ENCODE measurements around the gene IL2RA. TPM values are rescaled to one million over a fixed set of nuclear protein-coding genes. Genes with fewer than 3 reads are reported as not detected.

The IL2RA gene
- total and polyA plus RNA-seq, 9 of the 15 experiments (the other 6 are each of a cell fraction or from before 2014, with no cell fraction given), result 0.95 TPM; not detected in 8

DNA sequence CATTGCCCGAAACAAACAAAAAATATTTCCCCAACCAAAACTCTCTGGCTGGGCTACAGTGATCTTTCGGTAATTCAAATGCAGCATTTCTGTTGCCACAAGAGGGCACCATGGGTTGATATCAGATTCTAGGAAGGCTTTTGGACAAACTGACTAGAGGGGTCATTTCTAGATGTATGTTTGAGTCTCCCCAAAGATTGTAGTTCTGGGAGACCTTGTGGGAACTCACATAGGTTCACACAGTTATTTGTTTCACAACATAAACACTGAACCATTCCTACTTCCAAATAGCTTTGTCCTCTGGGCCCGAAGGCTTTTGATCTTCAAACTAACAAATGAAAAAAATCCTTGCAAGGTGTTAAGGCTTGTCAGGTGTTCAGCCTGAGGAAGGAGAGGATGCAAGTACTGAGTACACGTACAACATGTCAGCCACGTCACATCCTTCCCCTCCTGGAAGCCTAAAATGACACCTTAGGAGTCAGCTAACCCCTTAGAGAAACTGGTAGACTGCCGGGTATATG is 47.9 kb downstream of the IL2RA start (continued):
- TF ChIP-seq HMBOX1 (IDR thresholded peaks at IDR 0.05), result 0 out of 2 replicates have a peak, but pooled peaks have one; percentile 14
- TF ChIP-seq VEZF1 (CRISPR knock-in tag; IDR thresholded peaks at IDR 0.05), result no peak
- TF ChIP-seq AFF1 (IDR thresholded peaks at IDR 0.05; ENCODE audit: low read depth in 1 of 2, partially characterized antibody in 2 of 2), result no peak
- TF ChIP-seq, protein P1, sequence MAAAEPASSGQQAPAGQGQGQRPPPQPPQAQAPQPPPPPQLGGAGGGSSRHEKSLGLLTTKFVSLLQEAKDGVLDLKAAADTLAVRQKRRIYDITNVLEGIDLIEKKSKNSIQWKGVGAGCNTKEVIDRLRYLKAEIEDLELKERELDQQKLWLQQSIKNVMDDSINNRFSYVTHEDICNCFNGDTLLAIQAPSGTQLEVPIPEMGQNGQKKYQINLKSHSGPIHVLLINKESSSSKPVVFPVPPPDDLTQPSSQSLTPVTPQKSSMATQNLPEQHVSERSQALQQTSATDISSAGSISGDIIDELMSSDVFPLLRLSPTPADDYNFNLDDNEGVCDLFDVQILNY (CRISPR knock-in tag; IDR thresholded peaks at IDR 0.05), result no peak
- no peak for TF ChIP-seq NR3C1 (CRISPR knock-in tag; IDR thresholded peaks at IDR 0.05)
- TF ChIP-seq MAZ (CRISPR knock-in tag; conservative IDR thresholded peaks at IDR 0.05 in 1 of 2, IDR thresholded peaks at IDR 0.05 in 1 of 2), result no peak
- TF ChIP-seq, protein P2, sequence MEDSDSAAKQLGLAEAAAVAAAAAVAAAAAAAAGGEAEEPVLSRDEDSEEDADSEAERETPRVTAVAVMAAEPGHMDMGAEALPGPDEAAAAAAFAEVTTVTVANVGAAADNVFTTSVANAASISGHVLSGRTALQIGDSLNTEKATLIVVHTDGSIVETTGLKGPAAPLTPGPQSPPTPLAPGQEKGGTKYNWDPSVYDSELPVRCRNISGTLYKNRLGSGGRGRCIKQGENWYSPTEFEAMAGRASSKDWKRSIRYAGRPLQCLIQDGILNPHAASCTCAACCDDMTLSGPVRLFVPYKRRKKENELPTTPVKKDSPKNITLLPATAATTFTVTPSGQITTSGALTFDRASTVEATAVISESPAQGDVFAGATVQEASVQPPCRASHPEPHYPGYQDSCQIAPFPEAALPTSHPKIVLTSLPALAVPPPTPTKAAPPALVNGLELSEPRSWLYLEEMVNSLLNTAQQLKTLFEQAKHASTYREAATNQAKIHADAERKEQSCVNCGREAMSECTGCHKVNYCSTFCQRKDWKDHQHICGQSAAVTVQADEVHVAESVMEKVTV (CRISPR knock-in tag; IDR thresholded peaks at IDR 0.05), result 0 out of 2 replicates have a peak, but pooled peaks have one; percentile 19
- TF ChIP-seq ZNF12 (CRISPR knock-in tag; IDR thresholded peaks at IDR 0.05), result no peak
- TF ChIP-seq ZNF717 (CRISPR knock-in tag; IDR thresholded peaks at IDR 0.05), result no peak
- TF ChIP-seq DACH1 (IDR thresholded peaks at IDR 0.05; ENCODE audit: partially characterized antibody), result no peak
- no peak for TF ChIP-seq ZNF41 (CRISPR knock-in tag; conservative IDR thresholded peaks at IDR 0.05)
- TF ChIP-seq, protein P3, sequence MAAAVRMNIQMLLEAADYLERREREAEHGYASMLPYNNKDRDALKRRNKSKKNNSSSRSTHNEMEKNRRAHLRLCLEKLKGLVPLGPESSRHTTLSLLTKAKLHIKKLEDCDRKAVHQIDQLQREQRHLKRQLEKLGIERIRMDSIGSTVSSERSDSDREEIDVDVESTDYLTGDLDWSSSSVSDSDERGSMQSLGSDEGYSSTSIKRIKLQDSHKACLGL (CRISPR knock-in tag; IDR thresholded peaks at IDR 0.05; ENCODE audit: borderline replicate concordance, poor library complexity, severe bottlenecking), result no peak
- peak; percentile 63 for TF ChIP-seq CTCFL (IDR thresholded peaks at IDR 0.05; ENCODE audit: borderline replicate concordance, insufficient read depth, low read depth, low read length, poor library complexity, severe bottlenecking)
- TF ChIP-seq TRIM24 (IDR thresholded peaks at IDR 0.05), result no peak
- no peak for TF ChIP-seq KDM5B (IDR thresholded peaks at IDR 0.05; ENCODE audit: insufficient replicate concordance, low read depth, low read length)
